ENCODE measurements around the gene ASAP3.

ASAP3 gene

DNA sequence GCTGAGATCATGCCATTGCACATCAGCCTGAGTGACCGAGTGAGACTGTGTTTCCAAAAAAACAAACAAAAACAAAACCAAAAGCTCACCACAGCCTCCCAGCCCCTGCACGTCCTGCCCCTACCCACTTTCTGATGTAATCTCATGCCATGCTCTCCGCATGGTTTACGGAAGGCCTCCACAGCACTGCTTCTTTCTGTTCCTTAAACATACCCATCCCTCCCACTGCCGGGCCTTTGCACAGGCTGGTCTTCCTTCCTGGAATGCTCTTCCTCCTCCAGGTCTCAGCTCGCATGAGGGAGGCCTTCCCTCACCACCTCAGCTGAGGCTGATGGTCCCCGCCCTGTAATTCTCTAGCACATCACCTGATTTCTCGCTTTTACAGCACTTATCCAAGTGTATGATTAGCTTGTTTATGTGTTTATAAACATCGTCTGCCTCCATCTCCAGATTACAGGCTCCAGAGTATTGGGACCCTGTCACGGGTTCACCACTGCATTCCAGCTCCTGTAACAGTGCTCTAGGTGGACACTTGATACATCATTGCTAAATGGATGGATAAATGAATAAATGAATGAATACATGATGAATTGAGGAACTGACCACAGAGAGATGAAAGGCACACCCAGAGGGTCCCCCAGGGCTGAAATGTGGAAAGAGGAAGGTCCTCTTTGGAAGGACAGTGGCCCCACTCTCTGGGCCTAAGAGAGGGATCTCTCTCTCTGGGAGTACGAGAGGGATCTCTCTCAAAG lies 81.5 kb downstream of the ASAP3 start:
- POLR2A ChIA-PET, result interaction anchor here (2.3 to 4.3 kb wide), 2 partner anchors 34 to 58 kb away, joined by 32 to 50 read pairs; partner anchors contain the start of genes HNRNPR and ZNF436
- no peak overlapping the region for H3K4me3 ChIP-seq (ENCODE audit: low read depth, low read length)
- H3K9me3 ChIP-seq (ENCODE audit: control insufficient read depth, insufficient read depth, low read depth, low read length), result no peaks in the 10 kb centered on the region
- CTCF ChIA-PET, result interaction anchor here (0.5 to 2.4 kb wide), 14 partner anchors 12 to 425 kb away, joined by 3 to 25 read pairs (median 4); partner anchors contain the start of genes HNRNPR and ZNF436
- peaks cover 13% of the 10 kb centered on the region for H3K4me1 ChIP-seq (ENCODE audit: control insufficient read depth, insufficient read depth, low read length)
- peak overlapping the region; percentile 8; the same call in 1 of the 2 replicates for H3K27ac ChIP-seq (ENCODE audit: extremely low read depth, low read depth, low read length)
- H3K36me3 ChIP-seq (ENCODE audit: control insufficient read depth in 2 of 2, insufficient read depth in 1 of 2, low read length in 2 of 2), result no peaks in the 10 kb centered on the region
- TF ChIP-seq ZNF513 (tag by site-specific recombination; IDR thresholded peaks at IDR 0.05), result no peak
- no peak for TF ChIP-seq ZNF658 (tag by site-specific recombination; IDR thresholded peaks at IDR 0.05)
- peak; percentile 94 for TF ChIP-seq ZNF623 (tag by site-specific recombination; IDR thresholded peaks at IDR 0.05)
- peak; percentile 64 for TF ChIP-seq ZNF398 (tag by site-specific recombination; IDR thresholded peaks at IDR 0.05)
- TF ChIP-seq ZBTB8A (tag by site-specific recombination; IDR thresholded peaks at IDR 0.05), result no peak
- TF ChIP-seq, protein P1, sequence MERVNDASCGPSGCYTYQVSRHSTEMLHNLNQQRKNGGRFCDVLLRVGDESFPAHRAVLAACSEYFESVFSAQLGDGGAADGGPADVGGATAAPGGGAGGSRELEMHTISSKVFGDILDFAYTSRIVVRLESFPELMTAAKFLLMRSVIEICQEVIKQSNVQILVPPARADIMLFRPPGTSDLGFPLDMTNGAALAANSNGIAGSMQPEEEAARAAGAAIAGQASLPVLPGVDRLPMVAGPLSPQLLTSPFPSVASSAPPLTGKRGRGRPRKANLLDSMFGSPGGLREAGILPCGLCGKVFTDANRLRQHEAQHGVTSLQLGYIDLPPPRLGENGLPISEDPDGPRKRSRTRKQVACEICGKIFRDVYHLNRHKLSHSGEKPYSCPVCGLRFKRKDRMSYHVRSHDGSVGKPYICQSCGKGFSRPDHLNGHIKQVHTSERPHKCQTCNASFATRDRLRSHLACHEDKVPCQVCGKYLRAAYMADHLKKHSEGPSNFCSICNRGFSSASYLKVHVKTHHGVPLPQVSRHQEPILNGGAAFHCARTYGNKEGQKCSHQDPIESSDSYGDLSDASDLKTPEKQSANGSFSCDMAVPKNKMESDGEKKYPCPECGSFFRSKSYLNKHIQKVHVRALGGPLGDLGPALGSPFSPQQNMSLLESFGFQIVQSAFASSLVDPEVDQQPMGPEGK (tag by site-specific recombination; IDR thresholded peaks at IDR 0.05), result 0 out of 2 replicates have a peak, but pooled peaks have one; percentile 50
- no peak for TF ChIP-seq BCL11A (tag by site-specific recombination; IDR thresholded peaks at IDR 0.05; ENCODE audit: low read depth)
- no peak for TF ChIP-seq ZBTB1 (tag by site-specific recombination; IDR thresholded peaks at IDR 0.05)
- TF ChIP-seq, protein P2, sequence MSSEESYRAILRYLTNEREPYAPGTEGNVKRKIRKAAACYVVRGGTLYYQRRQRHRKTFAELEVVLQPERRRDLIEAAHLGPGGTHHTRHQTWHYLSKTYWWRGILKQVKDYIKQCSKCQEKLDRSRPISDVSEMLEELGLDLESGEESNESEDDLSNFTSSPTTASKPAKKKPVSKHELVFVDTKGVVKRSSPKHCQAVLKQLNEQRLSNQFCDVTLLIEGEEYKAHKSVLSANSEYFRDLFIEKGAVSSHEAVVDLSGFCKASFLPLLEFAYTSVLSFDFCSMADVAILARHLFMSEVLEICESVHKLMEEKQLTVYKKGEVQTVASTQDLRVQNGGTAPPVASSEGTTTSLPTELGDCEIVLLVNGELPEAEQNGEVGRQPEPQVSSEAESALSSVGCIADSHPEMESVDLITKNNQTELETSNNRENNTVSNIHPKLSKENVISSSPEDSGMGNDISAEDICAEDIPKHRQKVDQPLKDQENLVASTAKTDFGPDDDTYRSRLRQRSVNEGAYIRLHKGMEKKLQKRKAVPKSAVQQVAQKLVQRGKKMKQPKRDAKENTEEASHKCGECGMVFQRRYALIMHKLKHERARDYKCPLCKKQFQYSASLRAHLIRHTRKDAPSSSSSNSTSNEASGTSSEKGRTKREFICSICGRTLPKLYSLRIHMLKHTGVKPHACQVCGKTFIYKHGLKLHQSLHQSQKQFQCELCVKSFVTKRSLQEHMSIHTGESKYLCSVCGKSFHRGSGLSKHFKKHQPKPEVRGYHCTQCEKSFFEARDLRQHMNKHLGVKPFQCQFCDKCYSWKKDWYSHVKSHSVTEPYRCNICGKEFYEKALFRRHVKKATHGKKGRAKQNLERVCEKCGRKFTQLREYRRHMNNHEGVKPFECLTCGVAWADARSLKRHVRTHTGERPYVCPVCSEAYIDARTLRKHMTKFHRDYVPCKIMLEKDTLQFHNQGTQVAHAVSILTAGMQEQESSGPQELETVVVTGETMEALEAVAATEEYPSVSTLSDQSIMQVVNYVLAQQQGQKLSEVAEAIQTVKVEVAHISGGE (tag by site-specific recombination; conservative IDR thresholded peaks at IDR 0.05; ENCODE audit: low read depth), result no peak
- 0 out of 2 replicates have a peak, but pooled peaks have one; percentile 8 for TF ChIP-seq ZNF341 (tag by site-specific recombination; IDR thresholded peaks at IDR 0.05; ENCODE audit: low read depth)
- peak; percentile 48; the same call in 1 of the 2 replicates for TF ChIP-seq ZNF335 (tag by site-specific recombination; conservative IDR thresholded peaks at IDR 0.05)
- TF ChIP-seq ZNF211 (tag by site-specific recombination; IDR thresholded peaks at IDR 0.05; ENCODE audit: low read depth), result no peak
- TF ChIP-seq ZNF433 (tag by site-specific recombination; IDR thresholded peaks at IDR 0.05; ENCODE audit: low read depth), result no peak
- TF ChIP-seq ZNF366 (tag by site-specific recombination; conservative IDR thresholded peaks at IDR 0.05), result peak; percentile 55
- TF ChIP-seq, protein P3, sequence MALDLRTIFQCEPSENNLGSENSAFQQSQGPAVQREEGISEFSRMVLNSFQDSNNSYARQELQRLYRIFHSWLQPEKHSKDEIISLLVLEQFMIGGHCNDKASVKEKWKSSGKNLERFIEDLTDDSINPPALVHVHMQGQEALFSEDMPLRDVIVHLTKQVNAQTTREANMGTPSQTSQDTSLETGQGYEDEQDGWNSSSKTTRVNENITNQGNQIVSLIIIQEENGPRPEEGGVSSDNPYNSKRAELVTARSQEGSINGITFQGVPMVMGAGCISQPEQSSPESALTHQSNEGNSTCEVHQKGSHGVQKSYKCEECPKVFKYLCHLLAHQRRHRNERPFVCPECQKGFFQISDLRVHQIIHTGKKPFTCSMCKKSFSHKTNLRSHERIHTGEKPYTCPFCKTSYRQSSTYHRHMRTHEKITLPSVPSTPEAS (tag by site-specific recombination; IDR thresholded peaks at IDR 0.05), result no peak
- TF ChIP-seq, protein P4, sequence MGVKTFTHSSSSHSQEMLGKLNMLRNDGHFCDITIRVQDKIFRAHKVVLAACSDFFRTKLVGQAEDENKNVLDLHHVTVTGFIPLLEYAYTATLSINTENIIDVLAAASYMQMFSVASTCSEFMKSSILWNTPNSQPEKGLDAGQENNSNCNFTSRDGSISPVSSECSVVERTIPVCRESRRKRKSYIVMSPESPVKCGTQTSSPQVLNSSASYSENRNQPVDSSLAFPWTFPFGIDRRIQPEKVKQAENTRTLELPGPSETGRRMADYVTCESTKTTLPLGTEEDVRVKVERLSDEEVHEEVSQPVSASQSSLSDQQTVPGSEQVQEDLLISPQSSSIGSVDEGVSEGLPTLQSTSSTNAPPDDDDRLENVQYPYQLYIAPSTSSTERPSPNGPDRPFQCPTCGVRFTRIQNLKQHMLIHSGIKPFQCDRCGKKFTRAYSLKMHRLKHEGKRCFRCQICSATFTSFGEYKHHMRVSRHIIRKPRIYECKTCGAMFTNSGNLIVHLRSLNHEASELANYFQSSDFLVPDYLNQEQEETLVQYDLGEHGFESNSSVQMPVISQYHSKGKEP (tag by site-specific recombination; IDR thresholded peaks at IDR 0.05), result no peak
- no peak for TF ChIP-seq ZBTB6 (tag by site-specific recombination; IDR thresholded peaks at IDR 0.05)
- TF ChIP-seq ZNF202 (tag by site-specific recombination; IDR thresholded peaks at IDR 0.05; ENCODE audit: borderline replicate concordance), result no peak
- TF ChIP-seq ZBTB20 (tag by site-specific recombination; IDR thresholded peaks at IDR 0.05), result peak; percentile 70; the same call in 1 of the 2 replicates
- TF ChIP-seq ZFHX2 (tag by site-specific recombination; conservative IDR thresholded peaks at IDR 0.05), result peak; percentile 56; the same call in 1 of the 2 replicates
- TF ChIP-seq ZBTB48 (tag by site-specific recombination; IDR thresholded peaks at IDR 0.05), result peak; percentile 34; the same call in 1 of the 2 replicates
- TF ChIP-seq ZNF530 (tag by site-specific recombination; IDR thresholded peaks at IDR 0.05; ENCODE audit: low read depth), result no peak
- TF ChIP-seq SP7 (tag by site-specific recombination; IDR thresholded peaks at IDR 0.05), result peak; percentile 93
- no peak for TF ChIP-seq ZNF571 (tag by site-specific recombination; IDR thresholded peaks at IDR 0.05)
